ENCODE data around the gene PCDH9. TPM values are rescaled to one million over a fixed set of nuclear protein-coding genes. Genes with fewer than 3 reads are reported as not detected.

PCDH9 gene
- total and polyA plus RNA-seq, 2 of the 13 experiments (the other 11 are each of a cell fraction or from before 2014, with no cell fraction given) = 0.09 TPM; not detected in 1

- TF ChIP-seq RXRA (CRISPR knock-in tag; IDR thresholded peaks at IDR 0.05) (no peak), TSC22D2 (CRISPR knock-in tag; IDR thresholded peaks at IDR 0.05; ENCODE audit: borderline replicate concordance) (no peak), ZNF678 (CRISPR knock-in tag; IDR thresholded peaks at IDR 0.05) (no peak), SIX4 (CRISPR knock-in tag; IDR thresholded peaks at IDR 0.05) (no peak), ZNF414 (CRISPR knock-in tag; IDR thresholded peaks at IDR 0.05) (no peak), ZNF34 (CRISPR knock-in tag; IDR thresholded peaks at IDR 0.05; ENCODE audit: borderline replicate concordance) (no peak), IRF2 (CRISPR knock-in tag; IDR thresholded peaks at IDR 0.05) (no peak), ZFX (CRISPR knock-in tag; IDR thresholded peaks at IDR 0.05; ENCODE audit: low read depth) (no peak), JDP2 (CRISPR knock-in tag; IDR thresholded peaks at IDR 0.05; ENCODE audit: borderline replicate concordance) (no peak)
Measured at GRCh38 chr13:67123165-67123564, 107.0 kb downstream of the PCDH9 start (continued).

- FAIRE-seq = no peak
- TF ChIP-seq CENPT (CRISPR knock-in tag; IDR thresholded peaks at IDR 0.05; ENCODE audit: low read depth) (no peak), DNMT3B (CRISPR knock-in tag; conservative IDR thresholded peaks at IDR 0.05) (no peak), ARID4A (CRISPR knock-in tag; IDR thresholded peaks at IDR 0.05; ENCODE audit: borderline replicate concordance) (no peak), PPARG (CRISPR knock-in tag; conservative IDR thresholded peaks at IDR 0.05) (no peak), TRIM22 (IDR thresholded peaks at IDR 0.05) (no peak), SP4 (CRISPR knock-in tag; IDR thresholded peaks at IDR 0.05) (no peak), ZNF180 (CRISPR knock-in tag; IDR thresholded peaks at IDR 0.05; ENCODE audit: borderline replicate concordance, low read depth) (no peak), RAD51 (IDR thresholded peaks at IDR 0.05; ENCODE audit: borderline replicate concordance) (no peak), KMT2A (CRISPR knock-in tag; IDR thresholded peaks at IDR 0.05) (no peak), ZNF850 (CRISPR knock-in tag; conservative IDR thresholded peaks at IDR 0.05) (no peak), SP5 (CRISPR knock-in tag; IDR thresholded peaks at IDR 0.05; ENCODE audit: borderline replicate concordance, low read depth) (no peak)
Measured at GRCh38 chr13:67122251-67122650, 107.9 kb downstream of the PCDH9 start.

More at GRCh38 chr13:67122251-67122650, 107.9 kb downstream of the PCDH9 start:
- ChIA-PET CTCF (ENCODE audit: low intra/inter-chr PET ratio, low total read pairs) (no interaction called here), POLR2A (no interaction called here)
- Histone ChIP-seq H3K27me3 (ENCODE audit: control insufficient read depth in 1 of 2, insufficient read depth in 2 of 2, low read length in 2 of 2) (no peaks in the 10 kb centered on the region), H3K9ac (ENCODE audit: insufficient read depth, low read depth, low read length) (no peak overlapping the region), H3K36me3 (replicated peaks in 1 of 2; ENCODE audit: control insufficient read depth in 1 of 2, insufficient read depth in 2 of 2, low read length in 2 of 2) (no peaks in the 10 kb centered on the region), H3K79me2 (ENCODE audit: insufficient read depth, low read length) (no peaks in the 10 kb centered on the region), H3K9me3 (ENCODE audit: low read length) (no peaks in the 10 kb centered on the region), H3K4me3 (replicated peaks in 1 of 3; ENCODE audit: insufficient read depth in 1 of 3, low read depth in 2 of 3, low read length in 3 of 3) (no peak overlapping the region), H3K4me1 (ENCODE audit: insufficient read depth, low read length) (no peaks in the 10 kb centered on the region), H3K27ac (ENCODE audit: extremely low read length, insufficient read depth, low read length) (no peak overlapping the region), H4K20me1 (ENCODE audit: insufficient read depth, low read length) (no peaks in the 10 kb centered on the region), H3K4me2 (ENCODE audit: low read depth, low read length) (no peak overlapping the region), H2AFZ (ENCODE audit: low read length) (no peak overlapping the region)
- WGBS (ENCODE audit: low lambda C conversion rate) = 14% methylated on average over 6 of the region's 6 CpGs
- no peak for ATAC-seq
- no TSS peak for BruUV-seq (replicated peaks)
- intact Hi-C loops (cut with micrococcal nuclease; ENCODE audit: unreplicated experiment) (no loop called here), in situ Hi-C loops (cut with HindIII; ENCODE audit: extremely low pct_ligation_motif_present, low pct_unique_long_range_greater_than_20kb) (no loop called here)
- no peak for DNase-seq (ENCODE audit: low spot score)
